KG1 (cell line): ENCODE measurements around the gene PPFIA2.

ENCODE experiments used
- DNase-seq: peaks from one replicate; lab custom pipeline; 2025; lab: John Stamatoyannopoulos, UW

Gene PPFIA2

GRCh38 chr12:81759190-81760051 lies at the start of gene PPFIA2:
TSS of gene PPFIA2 (minus strand) at chr12:81759350.
- DNase-seq = no peak

- no peak for DNase-seq
Observed at GRCh38 chr12:81800298-81801148, 41.4 kb upstream of the PPFIA2 start.

- DNase-seq = no peak
Observed at GRCh38 chr12:81798294-81798693, 39.1 kb upstream of the PPFIA2 start.

GRCh38 chr12:81797100-81797499 lies 38.0 kb upstream of the PPFIA2 start:
- no peak for DNase-seq

- DNase-seq = no peak
Observed at GRCh38 chr12:81792666-81793065, 33.5 kb upstream of the PPFIA2 start.

GRCh38 chr12:81779216-81779615 lies 20.1 kb upstream of the PPFIA2 start:
- no peak for DNase-seq

- no peak for DNase-seq
Observed at GRCh38 chr12:81778719-81779118, 19.6 kb upstream of the PPFIA2 start.

- no peak for DNase-seq
Observed at GRCh38 chr12:81758421-81759189, 545 bp downstream of the PPFIA2 start.

GRCh38 chr12:81757731-81758365 lies 1.3 kb downstream of the PPFIA2 start:
- no peak for DNase-seq

- DNase-seq = no peak
Observed at GRCh38 chr12:81729781-81730180, 29.4 kb downstream of the PPFIA2 start.

GRCh38 chr12:81727391-81727790 lies 31.8 kb downstream of the PPFIA2 start:
- no peak for DNase-seq

GRCh38 chr12:81726634-81727033 lies 32.5 kb downstream of the PPFIA2 start:
- no peak for DNase-seq

GRCh38 chr12:81723361-81723760 lies 35.8 kb downstream of the PPFIA2 start:
- DNase-seq = no peak

GRCh38 chr12:81722004-81722403 lies 37.1 kb downstream of the PPFIA2 start:
- DNase-seq = no peak

GRCh38 chr12:81718616-81719015 lies 40.5 kb downstream of the PPFIA2 start:
- DNase-seq = no peak

- DNase-seq = no peak
Observed at GRCh38 chr12:81712536-81712935, 46.6 kb downstream of the PPFIA2 start.

GRCh38 chr12:81705586-81705985 lies 53.6 kb downstream of the PPFIA2 start:
- DNase-seq = no peak

- DNase-seq = no peak
Observed at GRCh38 chr12:81699551-81699950, 59.6 kb downstream of the PPFIA2 start.

GRCh38 chr12:81692008-81692407 lies 67.1 kb downstream of the PPFIA2 start:
- no peak for DNase-seq

GRCh38 chr12:81683881-81684280 lies 75.3 kb downstream of the PPFIA2 start:
- DNase-seq = no peak

- no peak for DNase-seq
Observed at GRCh38 chr12:81679614-81680013, 79.5 kb downstream of the PPFIA2 start.

GRCh38 chr12:81670759-81671158 lies 88.4 kb downstream of the PPFIA2 start:
- no peak for DNase-seq
